ENCODE results near the gene SMARCA4.

SMARCA4 gene

DNA sequence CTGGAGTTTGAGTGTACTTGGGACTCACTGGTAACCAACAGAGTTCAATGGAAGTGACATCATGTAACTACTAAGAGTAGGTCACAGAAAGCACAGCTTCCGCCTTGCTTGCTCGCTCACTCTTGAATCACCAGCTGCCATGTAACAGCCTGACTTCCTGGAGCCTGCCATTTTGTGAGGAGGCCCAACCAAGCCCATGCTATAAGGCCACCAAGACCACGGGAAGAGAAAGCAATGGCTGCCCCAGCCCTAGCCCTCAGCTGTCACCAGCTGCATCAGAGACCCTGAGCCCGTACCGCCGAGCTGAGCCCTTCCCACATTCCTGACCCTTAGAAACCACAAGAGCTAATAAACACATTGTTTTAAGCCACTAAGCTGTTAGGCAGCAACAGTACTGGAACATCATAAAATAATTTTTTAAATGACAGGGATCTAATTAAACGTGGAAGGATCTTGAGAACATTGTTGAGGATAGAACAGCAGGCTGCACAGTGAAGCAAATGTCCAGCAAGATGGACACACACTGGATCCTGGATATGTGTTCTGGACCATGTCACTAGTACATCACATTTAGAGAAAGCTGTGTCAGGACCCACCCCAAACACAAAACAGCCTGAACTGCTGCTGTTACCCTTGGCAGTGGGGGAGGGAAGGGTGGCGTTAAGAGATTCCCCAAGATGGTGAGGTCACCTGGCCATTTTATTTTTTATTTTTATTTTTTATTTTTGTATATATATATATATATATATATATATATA is 106.7 kb downstream of the SMARCA4 start:
- H3K9me3 ChIP-seq (replicated peaks in 1 of 2; ENCODE audit: control insufficient read depth in 2 of 2, insufficient read depth in 1 of 2, low read depth in 1 of 2, low read length in 2 of 2), result peaks cover 2 to 15% of the 10 kb centered on the region in 2 donors

DNA sequence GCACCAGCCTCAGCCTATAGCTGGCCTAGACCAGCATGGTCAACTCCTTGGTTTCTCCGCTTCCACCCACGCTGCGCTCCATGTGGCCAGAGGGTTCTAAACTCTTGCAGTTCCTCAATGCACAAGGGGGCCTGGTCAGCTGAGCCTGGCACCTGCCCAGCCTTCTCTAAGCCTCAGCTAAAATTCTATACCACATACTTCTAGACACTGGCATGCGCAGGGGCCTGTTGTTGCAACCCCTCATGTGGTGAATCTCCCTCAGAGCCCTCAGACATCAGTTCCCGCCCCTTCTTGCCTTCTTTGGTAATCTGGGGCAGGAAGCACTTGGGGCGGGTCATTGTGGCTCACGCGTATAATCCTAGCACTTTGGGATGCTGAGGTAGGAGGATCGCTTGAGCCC is 108.7 kb downstream of the SMARCA4 start:
- Histone ChIP-seq H3K4me2 (ENCODE audit: insufficient read depth, low read length, poor library complexity, severe bottlenecking) (no peak overlapping the region), H4K8ac (ENCODE audit: low read depth, low read length) (no peak overlapping the region), H3K9ac (ENCODE audit: low read depth, low read length, poor library complexity) (no peak overlapping the region), H2BK12ac (ENCODE audit: low read length) (no peak overlapping the region), H4K91ac (ENCODE audit: low read depth, low read length, poor library complexity) (no peak overlapping the region), H3K23ac (ENCODE audit: low read depth, low read length, poor library complexity) (no peak overlapping the region), H3K36me3 (replicated peaks in 1 of 2; ENCODE audit: control insufficient read depth in 2 of 2, insufficient read depth in 2 of 2, low read length in 2 of 2) (peaks cover 13 to 35% of the 10 kb centered on the region in 2 donors), H2BK120ac (ENCODE audit: low read depth, low read length) (no peak overlapping the region), H2BK15ac (ENCODE audit: low read length) (no peak overlapping the region), H3K27me3 (ENCODE audit: control insufficient read depth in 3 of 3, insufficient read depth in 3 of 3, low read depth in 1 of 3, low read length in 3 of 3) (no peaks in the 10 kb centered on the region), H3K18ac (ENCODE audit: low read length) (no peak overlapping the region), H3K79me1 (ENCODE audit: low read depth, low read length) (no peaks in the 10 kb centered on the region), H2BK5ac (ENCODE audit: low read length) (no peak overlapping the region), H3K27ac (replicated peaks; ENCODE audit: low read length) (no peak overlapping the region), H2AFZ (ENCODE audit: low read length) (no peak overlapping the region), H3K4me3 (ENCODE audit: low read length in 2 of 2) (peak overlapping the region in 1 of 2 donors; percentile 1), H3K9me3 (replicated peaks in 1 of 2; ENCODE audit: control insufficient read depth in 2 of 2, insufficient read depth in 1 of 2, low read depth in 1 of 2, low read length in 2 of 2) (peaks cover 2 to 15% of the 10 kb centered on the region in 2 donors), H3K4ac (ENCODE audit: low read length) (no peak overlapping the region), H2AK5ac (ENCODE audit: low read depth, low read length) (no peak overlapping the region), H3K4me1 (ENCODE audit: control insufficient read depth in 2 of 2, insufficient read depth in 1 of 2, low read depth in 1 of 2, low read length in 2 of 2) (peaks cover 0 to 3% of the 10 kb centered on the region in 2 donors), H3K14ac (ENCODE audit: low read length) (no peak overlapping the region)
- no CpG with 5 or more reads among the region's 9 CpGs for WGBS, 2 donors (ENCODE audit: extremely low coverage in 2 of 2, insufficient read length in 2 of 2, insufficient replicate concordance in 1 of 2)
- no peak for DNase-seq (ENCODE audit: low spot score)

More for the DNA sequence above, 106.7 kb downstream of the SMARCA4 start:
- Histone ChIP-seq H3K4ac (ENCODE audit: low read length) (no peak overlapping the region), H3K9ac (ENCODE audit: low read depth, low read length, poor library complexity) (no peak overlapping the region), H3K27me3 (ENCODE audit: control insufficient read depth in 3 of 3, insufficient read depth in 3 of 3, low read depth in 1 of 3, low read length in 3 of 3) (no peaks in the 10 kb centered on the region), H4K8ac (ENCODE audit: low read depth, low read length) (no peak overlapping the region), H2AK5ac (ENCODE audit: low read depth, low read length) (no peak overlapping the region), H3K14ac (ENCODE audit: low read length) (no peak overlapping the region), H3K23ac (ENCODE audit: low read depth, low read length, poor library complexity) (no peak overlapping the region), H3K4me3 (ENCODE audit: low read length in 2 of 2) (no peak overlapping the region), H2BK5ac (ENCODE audit: low read length) (no peak overlapping the region), H3K4me1 (ENCODE audit: control insufficient read depth in 2 of 2, insufficient read depth in 1 of 2, low read depth in 1 of 2, low read length in 2 of 2) (peaks cover 0 to 3% of the 10 kb centered on the region in 2 donors), H4K91ac (ENCODE audit: low read depth, low read length, poor library complexity) (no peak overlapping the region), H2BK15ac (ENCODE audit: low read length) (no peak overlapping the region), H3K36me3 (replicated peaks in 1 of 2; ENCODE audit: control insufficient read depth in 2 of 2, insufficient read depth in 2 of 2, low read length in 2 of 2) (peaks cover 16 to 50% of the 10 kb centered on the region in 2 donors), H3K79me1 (ENCODE audit: low read depth, low read length) (no peaks in the 10 kb centered on the region), H2BK120ac (ENCODE audit: low read depth, low read length) (no peak overlapping the region), H3K27ac (replicated peaks; ENCODE audit: low read length) (no peak overlapping the region), H3K4me2 (ENCODE audit: insufficient read depth, low read length, poor library complexity, severe bottlenecking) (no peak overlapping the region), H2BK12ac (ENCODE audit: low read length) (no peak overlapping the region), H3K18ac (ENCODE audit: low read length) (no peak overlapping the region), H2AFZ (ENCODE audit: low read length) (no peak overlapping the region)
- no peak for DNase-seq (ENCODE audit: low spot score)
- WGBS, 2 donors (ENCODE audit: extremely low coverage in 2 of 2, insufficient read length in 2 of 2, insufficient replicate concordance in 1 of 2), result no CpG with 5 or more reads among the region's 8 CpGs

DNA sequence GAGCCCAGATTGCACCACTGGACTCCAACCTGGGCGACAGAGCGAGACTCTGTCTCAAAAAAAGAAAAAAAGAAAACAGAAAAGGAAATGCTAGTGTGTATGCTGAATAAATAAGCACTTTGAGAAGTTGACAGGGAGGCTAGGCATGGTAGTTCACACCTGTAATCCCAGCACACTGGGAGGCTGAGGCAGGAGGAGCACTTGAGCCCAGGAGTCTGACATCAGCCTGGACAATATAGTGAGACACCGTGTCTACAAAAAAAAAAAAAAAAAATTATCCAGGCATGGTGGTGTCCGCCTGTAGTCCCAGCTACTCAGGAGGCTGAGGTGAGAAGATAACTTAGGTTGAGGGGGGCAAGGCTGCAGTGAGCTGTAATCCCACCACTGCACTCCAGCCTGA is 109.3 kb downstream of the SMARCA4 start:
- Histone ChIP-seq H3K4ac (ENCODE audit: low read length) (no peak overlapping the region), H3K4me2 (ENCODE audit: insufficient read depth, low read length, poor library complexity, severe bottlenecking) (no peak overlapping the region), H3K9ac (ENCODE audit: low read depth, low read length, poor library complexity) (no peak overlapping the region), H2BK5ac (ENCODE audit: low read length) (no peak overlapping the region), H3K79me1 (ENCODE audit: low read depth, low read length) (no peaks in the 10 kb centered on the region), H3K9me3 (replicated peaks in 1 of 2; ENCODE audit: control insufficient read depth in 2 of 2, insufficient read depth in 1 of 2, low read depth in 1 of 2, low read length in 2 of 2) (peaks cover 2 to 15% of the 10 kb centered on the region in 2 donors), H2BK12ac (ENCODE audit: low read length) (no peak overlapping the region), H3K4me3 (ENCODE audit: low read length in 2 of 2) (no peak overlapping the region), H4K91ac (ENCODE audit: low read depth, low read length, poor library complexity) (no peak overlapping the region), H3K27me3 (ENCODE audit: control insufficient read depth in 3 of 3, insufficient read depth in 3 of 3, low read depth in 1 of 3, low read length in 3 of 3) (no peaks in the 10 kb centered on the region), H2BK15ac (ENCODE audit: low read length) (no peak overlapping the region), H3K27ac (replicated peaks; ENCODE audit: low read length) (no peak overlapping the region), H2AFZ (ENCODE audit: low read length) (no peak overlapping the region), H3K23ac (ENCODE audit: low read depth, low read length, poor library complexity) (no peak overlapping the region), H3K18ac (ENCODE audit: low read length) (no peak overlapping the region), H2BK120ac (ENCODE audit: low read depth, low read length) (no peak overlapping the region), H3K36me3 (replicated peaks in 1 of 2; ENCODE audit: control insufficient read depth in 2 of 2, insufficient read depth in 2 of 2, low read length in 2 of 2) (peaks cover 9 to 29% of the 10 kb centered on the region in 2 donors), H3K4me1 (ENCODE audit: control insufficient read depth in 2 of 2, insufficient read depth in 1 of 2, low read depth in 1 of 2, low read length in 2 of 2) (peaks cover 0 to 3% of the 10 kb centered on the region in 2 donors), H2AK5ac (ENCODE audit: low read depth, low read length) (no peak overlapping the region), H3K14ac (ENCODE audit: low read length) (no peak overlapping the region), H4K8ac (ENCODE audit: low read depth, low read length) (no peak overlapping the region)
- DNase-seq (ENCODE audit: low spot score), result no peak
- WGBS, 2 donors (ENCODE audit: extremely low coverage in 2 of 2, insufficient read length in 2 of 2, insufficient replicate concordance in 1 of 2), result no CpG with 5 or more reads among the region's 4 CpGs

DNA sequence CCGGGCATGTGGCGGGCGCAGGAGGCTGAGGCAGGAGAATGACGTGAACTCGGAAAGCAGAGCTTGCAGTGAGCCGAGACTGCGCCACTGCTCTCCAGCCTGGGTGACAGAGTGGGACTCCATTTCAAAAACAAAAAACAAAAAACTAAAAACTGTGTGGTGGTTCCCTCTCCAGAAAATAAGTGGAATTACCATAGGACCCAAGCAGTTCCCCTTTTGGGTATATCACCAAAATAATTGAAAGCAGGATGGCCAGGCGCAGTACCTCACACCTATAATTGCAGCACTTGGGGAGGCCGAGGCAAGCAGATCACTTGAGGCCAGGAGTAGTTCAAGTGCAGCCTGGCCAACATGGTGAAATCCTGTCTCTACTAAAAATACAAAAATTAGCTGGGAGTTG is 112.7 kb downstream of the SMARCA4 start:
- no peak overlapping the region for H2BK15ac ChIP-seq (ENCODE audit: low read length)
- H3K36me3 ChIP-seq (replicated peaks in 1 of 2; ENCODE audit: control insufficient read depth in 2 of 2, insufficient read depth in 2 of 2, low read length in 2 of 2), result peaks cover 0 to 2% of the 10 kb centered on the region in 2 donors
- no peak overlapping the region for H3K4ac ChIP-seq (ENCODE audit: low read length)
- no peak overlapping the region for H3K14ac ChIP-seq (ENCODE audit: low read length)
- no peaks in the 10 kb centered on the region for H3K27me3 ChIP-seq (ENCODE audit: control insufficient read depth in 3 of 3, insufficient read depth in 3 of 3, low read depth in 1 of 3, low read length in 3 of 3)
- peaks cover 0 to 3% of the 10 kb centered on the region in 2 donors for H3K4me1 ChIP-seq (ENCODE audit: control insufficient read depth in 2 of 2, insufficient read depth in 1 of 2, low read depth in 1 of 2, low read length in 2 of 2)
- no peak overlapping the region for H2BK12ac ChIP-seq (ENCODE audit: low read length)
- H2BK5ac ChIP-seq (ENCODE audit: low read length), result no peak overlapping the region
- no peak overlapping the region for H3K9ac ChIP-seq (ENCODE audit: low read depth, low read length, poor library complexity)
- H3K9me3 ChIP-seq (replicated peaks in 1 of 2; ENCODE audit: control insufficient read depth in 2 of 2, insufficient read depth in 1 of 2, low read depth in 1 of 2, low read length in 2 of 2), result peaks cover 0 to 2% of the 10 kb centered on the region in 2 donors
- H2AK5ac ChIP-seq (ENCODE audit: low read depth, low read length), result no peak overlapping the region
- no peak overlapping the region for H3K27ac ChIP-seq (replicated peaks; ENCODE audit: low read length)
- H3K79me1 ChIP-seq (ENCODE audit: low read depth, low read length), result no peaks in the 10 kb centered on the region
- H3K4me2 ChIP-seq (ENCODE audit: insufficient read depth, low read length, poor library complexity, severe bottlenecking), result no peak overlapping the region
- no peak overlapping the region for H3K18ac ChIP-seq (ENCODE audit: low read length)
- no peak overlapping the region for H2AFZ ChIP-seq (ENCODE audit: low read length)
- no peak for DNase-seq (ENCODE audit: low spot score)
- H2BK120ac ChIP-seq (ENCODE audit: low read depth, low read length), result no peak overlapping the region
- no peak overlapping the region for H4K8ac ChIP-seq (ENCODE audit: low read depth, low read length)
- no peak overlapping the region for H4K91ac ChIP-seq (ENCODE audit: low read depth, low read length, poor library complexity)
- no peak overlapping the region for H3K23ac ChIP-seq (ENCODE audit: low read depth, low read length, poor library complexity)
- H3K4me3 ChIP-seq (ENCODE audit: low read length in 2 of 2), result no peak overlapping the region
- WGBS, 2 donors (ENCODE audit: extremely low coverage in 2 of 2, insufficient read length in 2 of 2, insufficient replicate concordance in 1 of 2), result no CpG with 5 or more reads among the region's 9 CpGs

All from neuronal stem cell (in vitro differentiated cells).